Activated naive CD4-positive, alpha-beta T cell treated with anti-CD3 and anti-CD28 coated beads for 36 hours (primary cell): ENCODE data around the gene UGT2A1. TPM values are rescaled to one million over a fixed set of nuclear protein-coding genes. Genes with fewer than 3 reads are reported as not detected.

Experiments used
- CTCF ChIA-PET: fragments of 350-600 bp; sonication (Branson Sonifier 250); formaldehyde crosslinking; loops from one replicate; lab custom pipeline; 2021; ENCODE audit warnings: antibody characterized with exemption; lab: Charles Lee
- DNase-seq: peaks from one replicate; pipeline ENCODE4 v3.0.0-alpha.2; 2020
- H3K27ac Mint-ChIP-seq: one replicate; pipeline ENCODE4 v1.8.0; 2021; ENCODE audit warnings: mild to moderate bottlenecking, mixed read lengths
- H3K27me3 Mint-ChIP-seq: one replicate; pipeline ENCODE4 v1.8.0; 2021; ENCODE audit warnings: low read depth, mixed read lengths
- H3K36me3 Mint-ChIP-seq: one replicate; pipeline ENCODE4 v1.8.0; 2021; ENCODE audit warnings: low read depth, mixed read lengths
- H3K4me1 Mint-ChIP-seq: one replicate; pipeline ENCODE4 v1.8.0; 2021; ENCODE audit warnings: low read depth, mixed read lengths
- H3K4me3 Mint-ChIP-seq: one replicate; pipeline ENCODE4 v1.8.0; 2021; ENCODE audit warnings: mild to moderate bottlenecking, moderate library complexity, mixed read lengths
- H3K9me3 Mint-ChIP-seq: one replicate; pipeline ENCODE4 v1.8.0; 2021; ENCODE audit warnings: mixed read lengths
- intact Hi-C: fragments of 100-400 bp; cut with micrococcal nuclease; formaldehyde crosslinking; loops from one replicate; pipeline ENCODE4 v1.15.1; 2023
- total RNA-seq, 2 experiments: library from RNA; stranded (reverse); gene quantifications; one replicate each; pipeline ENCODE4 v1.2.3, GENCODE V29; 2021

Gene UGT2A1
- total RNA-seq, 2 experiments from 2014 or later: not detected

- Mint-ChIP-seq H3K36me3 (no peaks in the 10 kb centered on the region), H3K4me1 (no peaks in the 10 kb centered on the region), H3K9me3 (no peaks in the 10 kb centered on the region), H3K27me3 (no peaks in the 10 kb centered on the region), H3K27ac (no peak overlapping the region), H3K4me3 (no peak overlapping the region)
- DNase-seq: no peak
- intact Hi-C loops: no loop called here
- CTCF ChIA-PET: no interaction called here
These were observed 3.4 kb downstream of the UGT2A1 start for GRCh38 chr4:69649629-69650028.

- DNase-seq: no peak
- intact Hi-C loops: no loop called here
- H3K27me3 Mint-ChIP-seq: no peaks in the 10 kb centered on the region
- no peaks in the 10 kb centered on the region for H3K9me3 Mint-ChIP-seq
- no peaks in the 10 kb centered on the region for H3K4me1 Mint-ChIP-seq
- no peak overlapping the region for H3K4me3 Mint-ChIP-seq
- H3K36me3 Mint-ChIP-seq: no peaks in the 10 kb centered on the region
- H3K27ac Mint-ChIP-seq: no peak overlapping the region
- CTCF ChIA-PET: no interaction called here
These were observed 3.8 kb downstream of the UGT2A1 start for GRCh38 chr4:69649207-69649606.

GRCh38 chr4:69642961-69643360 lies 10.1 kb downstream of the UGT2A1 start:
- CTCF ChIA-PET: no interaction called here
- no peaks in the 10 kb centered on the region for H3K9me3 Mint-ChIP-seq
- H3K27ac Mint-ChIP-seq: no peak overlapping the region
- H3K27me3 Mint-ChIP-seq: no peaks in the 10 kb centered on the region
- no peak for DNase-seq
- H3K36me3 Mint-ChIP-seq: no peaks in the 10 kb centered on the region
- no peaks in the 10 kb centered on the region for H3K4me1 Mint-ChIP-seq
- H3K4me3 Mint-ChIP-seq: no peak overlapping the region
- intact Hi-C loops: no loop called here

GRCh38 chr4:69640289-69640688 lies 12.8 kb downstream of the UGT2A1 start:
- H3K27me3 Mint-ChIP-seq: no peaks in the 10 kb centered on the region
- CTCF ChIA-PET: no interaction called here

GRCh38 chr4:69639542-69639941 lies 13.5 kb downstream of the UGT2A1 start, which contains the start of gene UGT2A2:
Gene UGT2A2, minus strand, starts transcription at chr4:69639642. Its CDS starts 2 bp downstream, at chr4:69639640.
- intact Hi-C loops: no loop called here
- no peaks in the 10 kb centered on the region for H3K9me3 Mint-ChIP-seq
- H3K27me3 Mint-ChIP-seq: no peaks in the 10 kb centered on the region
- CTCF ChIA-PET: no interaction called here
- no peaks in the 10 kb centered on the region for H3K4me1 Mint-ChIP-seq
- no peak within 1 kb of the TSS for H3K27ac Mint-ChIP-seq
- no peaks in the 10 kb centered on the region for H3K36me3 Mint-ChIP-seq
- no peak for DNase-seq
- no peak within 1 kb of the TSS for H3K4me3 Mint-ChIP-seq

More at GRCh38 chr4:69640289-69640688, 12.8 kb downstream of the UGT2A1 start:
- no peaks in the 10 kb centered on the region for H3K4me1 Mint-ChIP-seq
- H3K9me3 Mint-ChIP-seq: no peaks in the 10 kb centered on the region
- no peak for DNase-seq
- H3K27ac Mint-ChIP-seq: no peak overlapping the region
- no peaks in the 10 kb centered on the region for H3K36me3 Mint-ChIP-seq
- intact Hi-C loops: no loop called here
- H3K4me3 Mint-ChIP-seq: no peak overlapping the region

GRCh38 chr4:69617083-69617694 lies 35.9 kb downstream of the UGT2A1 start:
- no peaks in the 10 kb centered on the region for H3K4me1 Mint-ChIP-seq
- H3K27me3 Mint-ChIP-seq: no peaks in the 10 kb centered on the region
- H3K4me3 Mint-ChIP-seq: no peak overlapping the region
- no peaks in the 10 kb centered on the region for H3K36me3 Mint-ChIP-seq
- H3K27ac Mint-ChIP-seq: no peak overlapping the region
- CTCF ChIA-PET: interaction anchor here (1.0 kb wide), 1 partner anchor 38 kb away, joined by 3 read pairs; no protein-coding TSS in a partner anchor
- DNase-seq: peak; percentile 4
- intact Hi-C loops: loop anchor here (10.0 kb wide), 1 partner anchor 1122 kb away; no protein-coding TSS in a partner anchor
- H3K9me3 Mint-ChIP-seq: peaks cover 10% of the 10 kb centered on the region

GRCh38 chr4:69610484-69610883 lies 42.6 kb downstream of the UGT2A1 start:
- Mint-ChIP-seq H3K27me3 (no peaks in the 10 kb centered on the region), H3K9me3 (peaks cover 10% of the 10 kb centered on the region), H3K4me1 (no peaks in the 10 kb centered on the region), H3K36me3 (no peaks in the 10 kb centered on the region), H3K4me3 (no peak overlapping the region), H3K27ac (no peak overlapping the region)
- CTCF ChIA-PET: no interaction called here
- intact Hi-C loops: loop anchor here (10.0 kb wide), 1 partner anchor 1116 kb away; no protein-coding TSS in a partner anchor
- DNase-seq: no peak

- peaks cover 8% of the 10 kb centered on the region for H3K27me3 Mint-ChIP-seq
- CTCF ChIA-PET: no interaction called here
- intact Hi-C loops: no loop called here
- no peaks in the 10 kb centered on the region for H3K9me3 Mint-ChIP-seq
- H3K4me3 Mint-ChIP-seq: no peak overlapping the region
- DNase-seq: no peak
- no peaks in the 10 kb centered on the region for H3K4me1 Mint-ChIP-seq
- no peak overlapping the region for H3K27ac Mint-ChIP-seq
- no peaks in the 10 kb centered on the region for H3K36me3 Mint-ChIP-seq
These were observed 52.0 kb downstream of the UGT2A1 start for GRCh38 chr4:69601065-69601464.

GRCh38 chr4:69600013-69600412 lies 53.0 kb downstream of the UGT2A1 start:
- CTCF ChIA-PET: no interaction called here
- no peak overlapping the region for H3K27ac Mint-ChIP-seq
- H3K27me3 Mint-ChIP-seq: peaks cover 8% of the 10 kb centered on the region
- H3K36me3 Mint-ChIP-seq: no peaks in the 10 kb centered on the region
- H3K4me3 Mint-ChIP-seq: no peak overlapping the region
- H3K4me1 Mint-ChIP-seq: no peaks in the 10 kb centered on the region
- H3K9me3 Mint-ChIP-seq: no peaks in the 10 kb centered on the region
- DNase-seq: no peak
- intact Hi-C loops: no loop called here

GRCh38 chr4:69594382-69594781 lies 58.7 kb downstream of the UGT2A1 start:
- Mint-ChIP-seq H3K4me3 (no peak overlapping the region), H3K27ac (no peak overlapping the region), H3K36me3 (no peaks in the 10 kb centered on the region), H3K4me1 (no peaks in the 10 kb centered on the region), H3K9me3 (no peaks in the 10 kb centered on the region), H3K27me3 (peaks cover 6% of the 10 kb centered on the region)
- no peak for DNase-seq
- intact Hi-C loops: no loop called here
- CTCF ChIA-PET: no interaction called here

- intact Hi-C loops: no loop called here
- no peak overlapping the region for H3K4me3 Mint-ChIP-seq
- no peak overlapping the region for H3K27ac Mint-ChIP-seq
- CTCF ChIA-PET: no interaction called here
- H3K36me3 Mint-ChIP-seq: no peaks in the 10 kb centered on the region
- peaks cover 2% of the 10 kb centered on the region for H3K27me3 Mint-ChIP-seq
- H3K4me1 Mint-ChIP-seq: no peaks in the 10 kb centered on the region
- no peaks in the 10 kb centered on the region for H3K9me3 Mint-ChIP-seq
- no peak for DNase-seq
These were observed 61.7 kb downstream of the UGT2A1 start for GRCh38 chr4:69591364-69591763.

- CTCF ChIA-PET: no interaction called here
- intact Hi-C loops: no loop called here
- Mint-ChIP-seq H3K4me1 (no peaks in the 10 kb centered on the region), H3K9me3 (no peaks in the 10 kb centered on the region), H3K4me3 (no peak overlapping the region), H3K27me3 (peaks cover 5% of the 10 kb centered on the region), H3K36me3 (no peaks in the 10 kb centered on the region), H3K27ac (no peak overlapping the region)
- DNase-seq: no peak
These were observed 63.2 kb downstream of the UGT2A1 start for GRCh38 chr4:69589884-69590283.

GRCh38 chr4:69584135-69584534 lies 68.9 kb downstream of the UGT2A1 start:
- DNase-seq: no peak
- no peak overlapping the region for H3K27ac Mint-ChIP-seq
- intact Hi-C loops: no loop called here
- CTCF ChIA-PET: interaction anchor here (0.6 kb wide), 1 partner anchor 239 kb away, joined by 3 read pairs; no protein-coding TSS in a partner anchor
- no peaks in the 10 kb centered on the region for H3K36me3 Mint-ChIP-seq
- H3K27me3 Mint-ChIP-seq: peaks cover 7% of the 10 kb centered on the region
- H3K4me1 Mint-ChIP-seq: no peaks in the 10 kb centered on the region
- H3K9me3 Mint-ChIP-seq: no peaks in the 10 kb centered on the region
- H3K4me3 Mint-ChIP-seq: no peak overlapping the region
